Measurements from ENCODE around the gene LCLAT1.

- no peak for TF ChIP-seq EZH2phosphoT487 (conservative IDR thresholded peaks at IDR 0.05; ENCODE audit: low read length)
- TF ChIP-seq, protein P1, sequence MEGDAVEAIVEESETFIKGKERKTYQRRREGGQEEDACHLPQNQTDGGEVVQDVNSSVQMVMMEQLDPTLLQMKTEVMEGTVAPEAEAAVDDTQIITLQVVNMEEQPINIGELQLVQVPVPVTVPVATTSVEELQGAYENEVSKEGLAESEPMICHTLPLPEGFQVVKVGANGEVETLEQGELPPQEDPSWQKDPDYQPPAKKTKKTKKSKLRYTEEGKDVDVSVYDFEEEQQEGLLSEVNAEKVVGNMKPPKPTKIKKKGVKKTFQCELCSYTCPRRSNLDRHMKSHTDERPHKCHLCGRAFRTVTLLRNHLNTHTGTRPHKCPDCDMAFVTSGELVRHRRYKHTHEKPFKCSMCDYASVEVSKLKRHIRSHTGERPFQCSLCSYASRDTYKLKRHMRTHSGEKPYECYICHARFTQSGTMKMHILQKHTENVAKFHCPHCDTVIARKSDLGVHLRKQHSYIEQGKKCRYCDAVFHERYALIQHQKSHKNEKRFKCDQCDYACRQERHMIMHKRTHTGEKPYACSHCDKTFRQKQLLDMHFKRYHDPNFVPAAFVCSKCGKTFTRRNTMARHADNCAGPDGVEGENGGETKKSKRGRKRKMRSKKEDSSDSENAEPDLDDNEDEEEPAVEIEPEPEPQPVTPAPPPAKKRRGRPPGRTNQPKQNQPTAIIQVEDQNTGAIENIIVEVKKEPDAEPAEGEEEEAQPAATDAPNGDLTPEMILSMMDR (IDR thresholded peaks at IDR 0.05; ENCODE audit: insufficient read depth, low read length, poor library complexity, severe bottlenecking): no peak
Observed at GRCh38 chr2:30450025-30450424, 3.0 kb downstream of the LCLAT1 start.
